ENCODE measurements around the gene KCNK15.

KCNK15 gene

DNA sequence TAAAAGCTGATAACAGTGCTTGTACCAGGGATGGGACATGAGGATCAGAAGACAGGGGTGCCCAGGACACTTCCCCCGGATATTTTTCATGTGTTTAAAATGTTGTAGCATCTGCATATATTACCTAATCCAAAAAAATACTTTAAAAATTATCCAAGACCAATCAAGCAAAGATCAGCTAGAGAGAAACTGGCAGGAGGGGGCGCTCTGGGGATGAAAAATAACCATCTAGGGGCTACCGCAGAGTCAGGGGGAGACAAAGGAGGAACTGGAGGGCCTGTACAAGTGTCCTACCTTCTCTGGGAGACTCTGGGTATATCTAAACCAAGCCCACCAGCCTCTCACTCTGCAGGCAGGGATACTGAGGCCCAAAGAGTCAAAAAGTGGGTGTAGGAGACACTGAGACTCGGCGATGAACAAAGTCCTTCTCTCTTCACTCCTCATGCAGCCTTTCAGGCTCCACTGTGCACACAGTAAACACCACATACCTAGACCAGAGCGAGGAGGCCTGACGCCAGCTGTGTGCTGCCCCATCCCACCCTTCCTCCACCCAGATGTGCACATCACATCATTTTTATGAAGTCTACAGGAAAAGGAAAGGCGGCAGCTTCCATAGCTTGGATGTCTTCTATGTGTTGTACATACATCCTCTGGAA lies 54.9 kb downstream of the KCNK15 start:
- FAIRE-seq (no peak), DNase-seq (ENCODE audit: insufficient read length) (no peak)

More for the DNA sequence above, 54.9 kb downstream of the KCNK15 start:
- no peak for TF ChIP-seq POLR2AphosphoS5 (IDR thresholded peaks at IDR 0.05; ENCODE audit: low read depth, low read length)
- no peak for TF ChIP-seq POLR2A (IDR thresholded peaks at IDR 0.05; ENCODE audit: low read depth, low read length)
- TF ChIP-seq TAF1 (IDR thresholded peaks at IDR 0.05; ENCODE audit: borderline replicate concordance, low read depth, low read length), result no peak

Measured in GM12892 (cell line).